Right ventricle myocardium inferior (tissue), 1 donor: ENCODE measurements around the gene CCDC92. TPM values are rescaled to one million over a fixed set of nuclear protein-coding genes. Genes with fewer than 3 reads are reported as not detected.

Experiments used
- ATAC-seq: fragments of 200-7000 bp; cut with Tn5 transposase; one replicate; pipeline ENCODE4 v1.9.1; 2020; ENCODE audit warnings: mild to moderate bottlenecking, moderate library complexity
- DNase-seq: peaks from one replicate; pipeline ENCODE4 v3.0.0; 2021; ENCODE audit errors: missing footprints
- intact Hi-C: fragments of 100-400 bp; cut with DNase I; formaldehyde crosslinking; loops from one replicate; pipeline ENCODE4 v1.11.0; 2022
- total RNA-seq: library from RNA; stranded (reverse); fragmentation: NEBNext Ultra II Directional; extraction: Animal tissue kit (Norgen Biotek cat#: 25700); gene quantifications from one replicate; pipeline ENCODE4 v1.2.1, GENCODE V29; 2021
- donor health status: DM: no; HTN: yes; CAD: no; lungs with severe emphysema.

CCDC92 gene
- total RNA-seq, 1 donor from 2014 or later = 58.2 TPM

- ATAC-seq (no peak), DNase-seq (peak; percentile 42)
- intact Hi-C loops = no loop called here
Measured at GRCh38 chr12:123942911-123943648, 29.6 kb downstream of the CCDC92 start.

GRCh38 chr12:123942238-123942653, 30.4 kb downstream of the CCDC92 start:
- DNase-seq = no peak
- no peak for ATAC-seq
- intact Hi-C loops = no loop called here

- ATAC-seq (no peak), DNase-seq (peak; percentile 71)
- intact Hi-C loops = no loop called here
Measured at GRCh38 chr12:123941624-123942237, 30.9 kb downstream of the CCDC92 start.

GRCh38 chr12:123941000-123941399, 31.6 kb downstream of the CCDC92 start:
- ATAC-seq (no peak), DNase-seq (no peak)
- intact Hi-C loops = no loop called here

GRCh38 chr12:123940627-123940966, 32.0 kb downstream of the CCDC92 start:
- DNase-seq (peak; percentile 30), ATAC-seq (no peak)
- intact Hi-C loops = no loop called here

GRCh38 chr12:123939716-123940626, 32.7 kb downstream of the CCDC92 start:
- DNase-seq (peak; percentile 52), ATAC-seq (no peak)
- intact Hi-C loops = no loop called here

GRCh38 chr12:123938679-123939480, 33.8 kb downstream of the CCDC92 start:
- peak; percentile 57 for DNase-seq
- ATAC-seq = no peak
- intact Hi-C loops = no loop called here

- intact Hi-C loops = no loop called here
- DNase-seq (peak; percentile 23), ATAC-seq (peak; percentile 17)
Measured at GRCh38 chr12:123937707-123938591, 34.7 kb downstream of the CCDC92 start.

- DNase-seq (peak; percentile 47), ATAC-seq (no peak)
- intact Hi-C loops = no loop called here
Measured at GRCh38 chr12:123936956-123937706, 35.5 kb downstream of the CCDC92 start.

GRCh38 chr12:123936471-123936870, 36.2 kb downstream of the CCDC92 start:
- intact Hi-C loops = no loop called here
- DNase-seq (peak; percentile 49), ATAC-seq (no peak)

- DNase-seq (peak; percentile 42), ATAC-seq (no peak)
- intact Hi-C loops = no loop called here
Measured at GRCh38 chr12:123935956-123936355, 36.7 kb downstream of the CCDC92 start.

GRCh38 chr12:123934829-123935228, 37.8 kb downstream of the CCDC92 start:
- ATAC-seq (no peak), DNase-seq (no peak)
- intact Hi-C loops = no loop called here

GRCh38 chr12:123934016-123934620, 38.5 kb downstream of the CCDC92 start:
- no peak for DNase-seq
- intact Hi-C loops = no loop called here
- ATAC-seq = peak; percentile 20

GRCh38 chr12:123933214-123933613, 39.4 kb downstream of the CCDC92 start:
- intact Hi-C loops = no loop called here
- DNase-seq (no peak), ATAC-seq (no peak)

GRCh38 chr12:123931686-123932321, 40.8 kb downstream of the CCDC92 start:
- DNase-seq (peak; percentile 44), ATAC-seq (no peak)
- intact Hi-C loops = no loop called here

GRCh38 chr12:123929946-123930583, 42.6 kb downstream of the CCDC92 start:
- no peak for ATAC-seq
- no peak for DNase-seq
- intact Hi-C loops = no loop called here
